ENCODE data around the gene C1orf216.
"Not testable (repeated sequence)": the region's sequence is repeated elsewhere in the genome, so short reads cannot be mapped to it uniquely, and the experiment has no call there.

The C1orf216 gene

GRCh38 chr1:35691080-35691479 lies 27.6 kb downstream of the C1orf216 start:
- in situ Hi-C loops (cut with MboI; ENCODE audit: low sequenced_read_pairs, unreplicated experiment), result no loop called here
- DNase-seq (ENCODE audit: low spot score), result no peak
- no peak for TF ChIP-seq CTCF (IDR thresholded peaks at IDR 0.05; ENCODE audit: borderline replicate concordance, control extremely low read depth, extremely low read depth, insufficient read depth, missing control alignments)

GRCh38 chr1:35690103-35690502 lies 28.6 kb downstream of the C1orf216 start:
- in situ Hi-C loops (cut with MboI; ENCODE audit: low sequenced_read_pairs, unreplicated experiment); DNase-seq (ENCODE audit: low spot score): not testable (repeated sequence)

- in situ Hi-C loops (cut with MboI; ENCODE audit: low sequenced_read_pairs, unreplicated experiment), result no loop called here
- TF ChIP-seq CTCF (IDR thresholded peaks at IDR 0.05; ENCODE audit: borderline replicate concordance, control extremely low read depth, extremely low read depth, insufficient read depth, missing control alignments), result no peak
- no peak for DNase-seq (ENCODE audit: low spot score)
Observed at GRCh38 chr1:35688161-35688560, 30.5 kb downstream of the C1orf216 start.

GRCh38 chr1:35683012-35683411 lies 35.7 kb downstream of the C1orf216 start:
- in situ Hi-C loops (cut with MboI; ENCODE audit: low sequenced_read_pairs, unreplicated experiment), result no loop called here
- DNase-seq (ENCODE audit: low spot score), result no peak
- no peak for TF ChIP-seq CTCF (IDR thresholded peaks at IDR 0.05; ENCODE audit: borderline replicate concordance, control extremely low read depth, extremely low read depth, insufficient read depth, missing control alignments)

GRCh38 chr1:35680271-35680670 lies 38.4 kb downstream of the C1orf216 start:
- DNase-seq (ENCODE audit: low spot score), result no peak
- in situ Hi-C loops (cut with MboI; ENCODE audit: low sequenced_read_pairs, unreplicated experiment), result no loop called here
- TF ChIP-seq CTCF (IDR thresholded peaks at IDR 0.05; ENCODE audit: borderline replicate concordance, control extremely low read depth, extremely low read depth, insufficient read depth, missing control alignments), result no peak

GRCh38 chr1:35675773-35676172 lies 42.9 kb downstream of the C1orf216 start:
- no peak for DNase-seq (ENCODE audit: low spot score)
- in situ Hi-C loops (cut with MboI; ENCODE audit: low sequenced_read_pairs, unreplicated experiment), result no loop called here
- TF ChIP-seq CTCF (IDR thresholded peaks at IDR 0.05; ENCODE audit: borderline replicate concordance, control extremely low read depth, extremely low read depth, insufficient read depth, missing control alignments), result no peak

- TF ChIP-seq CTCF (IDR thresholded peaks at IDR 0.05; ENCODE audit: borderline replicate concordance, control extremely low read depth, extremely low read depth, insufficient read depth, missing control alignments), result no peak
- DNase-seq (ENCODE audit: low spot score), result no peak
- in situ Hi-C loops (cut with MboI; ENCODE audit: low sequenced_read_pairs, unreplicated experiment), result no loop called here
Observed at GRCh38 chr1:35674111-35674510, 44.6 kb downstream of the C1orf216 start.

Measured in GM13976 (cell line).